ENCODE measurements around the gene CTIF. TPM values are rescaled to one million over a fixed set of nuclear protein-coding genes. Genes with fewer than 3 reads are reported as not detected.

Gene CTIF
- total and polyA plus RNA-seq, 4 experiments from 2014 or later = 5.2 to 6.5 TPM; not detected in 2

DNA sequence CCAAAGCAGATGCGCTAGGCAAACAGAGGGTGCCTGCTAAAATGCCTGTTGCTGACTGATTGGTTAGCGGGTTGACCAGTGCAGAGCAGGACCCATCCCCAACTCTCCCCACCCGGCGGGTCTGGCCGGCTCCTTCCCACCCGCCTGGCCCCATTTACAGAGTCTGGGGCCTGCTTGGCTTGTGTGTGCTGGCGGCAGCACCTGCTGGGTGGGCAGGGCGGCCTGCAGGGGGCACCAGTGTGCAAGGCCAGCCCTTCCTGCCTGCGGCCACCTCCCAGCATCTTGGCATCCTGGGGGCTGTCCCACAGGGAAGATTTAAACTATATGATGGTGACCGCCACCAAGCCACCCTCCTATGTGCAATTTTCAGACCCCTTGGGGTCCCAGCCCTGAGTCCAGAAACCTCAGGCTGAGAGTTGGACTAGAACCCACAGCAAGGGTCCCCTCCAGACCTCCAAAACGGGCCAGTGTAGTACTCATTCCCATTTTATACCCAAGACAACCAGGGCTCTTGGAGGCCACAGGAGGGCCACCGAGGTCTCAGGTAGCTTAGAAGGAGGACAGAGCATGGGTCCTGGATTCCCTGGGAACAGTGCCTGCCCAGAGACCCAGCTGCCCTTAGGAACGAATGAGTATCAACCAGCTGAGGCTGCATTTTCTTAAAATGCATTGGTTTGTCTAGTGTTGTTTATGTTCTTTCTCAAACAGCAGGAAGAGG lies 238.4 kb downstream of the CTIF start:
- peak; percentile 64 to 75 (median 70) for DNase-seq
- Mint-ChIP-seq H3K4me3 (no peak overlapping the region), H3K27me3 (no peaks in the 10 kb centered on the region), H3K27ac (peak overlapping the region in 1 of 7 donors; percentile 74), H3K4me1 (peaks cover 4 to 18% (median 5%) of the 10 kb centered on the region in 4 donors), H3K36me3 (peaks cover 0 to 4% of the 10 kb centered on the region in 2 donors), H3K9me3 (peaks cover 0 to 2% (median 0%) of the 10 kb centered on the region in 8 donors)
- ChIA-PET CTCF (ENCODE audit: partially characterized antibody) (interaction anchor here (0.6 to 8.1 kb wide), 30 partner anchors 10 to 670 kb away, joined by 3 to 127 read pairs (median 5); no protein-coding TSS in a partner anchor), POLR2A (ENCODE audit: partially characterized antibody) (interaction anchor here (0.9 to 2.3 kb wide), 6 partner anchors 17 to 175 kb away, joined by 3 to 8 read pairs (median 5); no protein-coding TSS in a partner anchor)
- Histone ChIP-seq H3K9me3 (ENCODE audit: control insufficient read depth in 1 of 2, low read length in 2 of 2) (no peaks in the 10 kb centered on the region), H3K4me1 (ENCODE audit: insufficient read depth, low read length) (peaks cover 10% of the 10 kb centered on the region), H3K4me3 (ENCODE audit: low read length in 2 of 2) (no peak overlapping the region), H3K36me3 (ENCODE audit: insufficient read depth, low read length) (no peaks in the 10 kb centered on the region), H3K27ac (ENCODE audit: low read depth, low read length) (no peak overlapping the region), H3K27me3 (ENCODE audit: insufficient read depth, low read length) (no peaks in the 10 kb centered on the region)
- intact Hi-C loops (cut with micrococcal nuclease) = loop anchor here (1.0 to 5.0 kb wide), 10 partner anchors 65 to 671 kb away; no protein-coding TSS in a partner anchor

DNA sequence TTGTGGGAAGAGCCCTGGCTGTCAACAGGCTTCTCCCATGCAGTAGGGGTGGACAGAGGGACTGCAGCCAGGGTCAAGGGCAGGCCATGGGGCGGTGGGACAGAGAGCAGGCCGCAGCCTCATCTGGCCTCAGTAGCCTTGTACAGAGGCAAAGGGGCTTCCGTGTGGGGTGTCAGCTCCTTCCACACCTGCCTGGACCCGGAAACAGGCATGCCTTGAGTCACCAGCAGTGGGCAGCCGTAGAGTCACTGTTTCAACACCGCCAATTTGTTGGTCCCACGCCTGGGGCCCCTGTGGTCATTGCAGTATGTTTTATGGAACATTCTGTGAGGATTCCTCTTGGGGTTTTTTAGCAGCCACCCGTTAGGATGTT lies 238.9 kb downstream of the CTIF start:
- Histone ChIP-seq H3K9me3 (ENCODE audit: control insufficient read depth in 1 of 2, low read length in 2 of 2) (no peaks in the 10 kb centered on the region), H3K36me3 (ENCODE audit: insufficient read depth, low read length) (no peaks in the 10 kb centered on the region), H3K4me1 (ENCODE audit: insufficient read depth, low read length) (peaks cover 10% of the 10 kb centered on the region), H3K27me3 (ENCODE audit: insufficient read depth, low read length) (no peaks in the 10 kb centered on the region), H3K27ac (ENCODE audit: low read depth, low read length) (no peak overlapping the region), H3K4me3 (ENCODE audit: low read length in 2 of 2) (no peak overlapping the region)
- H3K4me1 Mint-ChIP-seq = peaks cover 4 to 18% (median 5%) of the 10 kb centered on the region in 4 donors
- H3K9me3 Mint-ChIP-seq = no peaks in the 10 kb centered on the region
- POLR2A ChIA-PET (ENCODE audit: partially characterized antibody) = interaction anchor here (0.5 to 2.3 kb wide), 7 partner anchors 16 to 175 kb away, joined by 3 to 8 read pairs (median 4); no protein-coding TSS in a partner anchor
- H3K36me3 Mint-ChIP-seq = peaks cover 0 to 1% of the 10 kb centered on the region in 2 donors
- intact Hi-C loops (cut with micrococcal nuclease) = loop anchor here (1.0 to 5.0 kb wide), 10 partner anchors 65 to 671 kb away; no protein-coding TSS in a partner anchor
- H3K4me3 Mint-ChIP-seq = no peak overlapping the region
- peak overlapping the region in 1 of 7 donors; percentile 74 for H3K27ac Mint-ChIP-seq
- DNase-seq = no peak
- CTCF ChIA-PET (ENCODE audit: partially characterized antibody) = interaction anchor here (0.7 to 8.1 kb wide), 25 partner anchors 11 to 669 kb away, joined by 3 to 127 read pairs (median 5); no protein-coding TSS in a partner anchor
- H3K27me3 Mint-ChIP-seq = no peaks in the 10 kb centered on the region

DNA sequence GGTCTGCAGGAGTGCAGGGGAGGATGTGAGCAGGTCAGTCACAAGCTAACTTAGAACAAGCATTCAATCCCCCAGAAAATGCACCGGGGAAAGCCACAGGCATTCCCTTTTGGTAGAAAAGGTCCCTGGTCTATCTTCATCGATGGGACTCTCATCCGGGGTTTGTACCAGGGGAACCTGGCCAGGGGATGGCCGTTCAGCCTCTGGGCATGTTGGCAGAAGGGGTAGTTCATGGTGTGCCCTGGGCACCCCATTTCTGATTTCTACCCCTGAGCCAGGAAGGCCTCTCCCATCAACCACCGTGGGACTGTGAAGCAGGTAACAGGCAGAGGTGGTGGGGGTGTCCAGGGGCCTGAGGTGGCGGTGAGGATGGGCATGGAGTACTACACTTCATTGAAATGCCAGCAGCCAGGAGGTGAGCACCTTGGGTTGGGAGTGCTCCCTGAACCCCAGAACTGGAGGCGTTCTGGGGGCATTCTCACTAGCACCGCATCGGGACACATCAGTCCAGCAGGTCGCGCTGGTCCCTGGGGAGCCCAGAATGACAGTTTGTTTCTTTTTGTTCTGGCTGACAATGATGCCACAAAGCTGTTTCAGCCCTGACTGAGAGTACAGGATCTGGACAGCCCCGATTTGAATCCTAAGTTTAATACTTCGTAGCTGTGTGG lies 239.6 kb downstream of the CTIF start:
- intact Hi-C loops (cut with micrococcal nuclease) = loop anchor here (5.0 kb wide), 1 partner anchor 194 kb away; no protein-coding TSS in a partner anchor
- no peak overlapping the region for H3K27ac ChIP-seq (ENCODE audit: low read depth, low read length)
- CTCF ChIA-PET (ENCODE audit: partially characterized antibody) = interaction anchor here (1.0 to 8.1 kb wide), 20 partner anchors 9 to 669 kb away, joined by 3 to 127 read pairs (median 4); no protein-coding TSS in a partner anchor
- H3K9me3 Mint-ChIP-seq = no peaks in the 10 kb centered on the region
- peaks cover 10% of the 10 kb centered on the region for H3K4me1 ChIP-seq (ENCODE audit: insufficient read depth, low read length)
- H3K36me3 ChIP-seq (ENCODE audit: insufficient read depth, low read length) = no peaks in the 10 kb centered on the region
- POLR2A ChIA-PET (ENCODE audit: partially characterized antibody) = interaction anchor here (0.6 to 2.3 kb wide), 5 partner anchors 13 to 177 kb away, joined by 3 to 8 read pairs (median 6); no protein-coding TSS in a partner anchor
- DNase-seq = no peak
- no peaks in the 10 kb centered on the region for H3K36me3 Mint-ChIP-seq
- H3K4me3 ChIP-seq (ENCODE audit: low read length in 2 of 2) = no peak overlapping the region
- H3K27me3 ChIP-seq (ENCODE audit: insufficient read depth, low read length) = no peaks in the 10 kb centered on the region
- peaks cover 4 to 18% (median 5%) of the 10 kb centered on the region in 4 donors for H3K4me1 Mint-ChIP-seq
- no peak overlapping the region for H3K27ac Mint-ChIP-seq
- no peaks in the 10 kb centered on the region for H3K9me3 ChIP-seq (ENCODE audit: control insufficient read depth in 1 of 2, low read length in 2 of 2)
- H3K4me3 Mint-ChIP-seq = no peak overlapping the region
- no peaks in the 10 kb centered on the region for H3K27me3 Mint-ChIP-seq

DNA sequence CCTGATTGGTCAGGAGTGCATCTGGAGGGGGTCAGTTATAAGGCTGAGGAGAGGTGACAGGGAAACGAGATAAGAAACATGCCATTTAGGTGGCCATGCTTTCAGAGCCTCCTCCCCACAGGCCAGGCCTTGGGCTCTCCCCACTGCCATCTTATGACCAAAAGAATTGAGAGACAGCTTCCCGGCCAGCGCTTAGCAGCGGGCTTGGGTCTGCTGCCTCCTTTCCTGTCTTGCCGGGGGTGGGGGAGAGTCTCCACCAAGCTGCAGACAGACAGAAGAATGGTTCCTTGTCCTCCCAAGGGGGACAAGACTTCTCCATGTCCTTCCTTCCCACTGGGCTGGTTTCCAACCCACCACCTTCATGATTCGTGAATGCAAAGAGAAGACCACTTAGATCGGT lies 240.6 kb downstream of the CTIF start:
- H3K4me3 Mint-ChIP-seq = no peak overlapping the region
- intact Hi-C loops (cut with micrococcal nuclease) = loop anchor here (5.0 kb wide), 1 partner anchor 193 kb away; no protein-coding TSS in a partner anchor
- H3K27ac Mint-ChIP-seq = peak overlapping the region in 2 of 7 donors; percentile 56 to 70
- ChIA-PET POLR2A (ENCODE audit: partially characterized antibody) (interaction anchor here (0.8 kb wide), 1 partner anchor 176 kb away, joined by 3 read pairs; no protein-coding TSS in a partner anchor), CTCF (ENCODE audit: partially characterized antibody) (interaction anchor here (0.6 to 8.1 kb wide), 4 partner anchors 8 to 135 kb away, joined by 3 to 127 read pairs (median 4); no protein-coding TSS in a partner anchor)
- Histone ChIP-seq H3K4me1 (ENCODE audit: insufficient read depth, low read length) (peaks cover 15% of the 10 kb centered on the region), H3K4me3 (ENCODE audit: low read length in 2 of 2) (no peak overlapping the region), H3K36me3 (ENCODE audit: insufficient read depth, low read length) (no peaks in the 10 kb centered on the region), H3K27me3 (ENCODE audit: insufficient read depth, low read length) (no peaks in the 10 kb centered on the region), H3K27ac (ENCODE audit: low read depth, low read length) (no peak overlapping the region), H3K9me3 (ENCODE audit: control insufficient read depth in 1 of 2, low read length in 2 of 2) (no peaks in the 10 kb centered on the region)
- H3K9me3 Mint-ChIP-seq = no peaks in the 10 kb centered on the region
- DNase-seq = no peak
- H3K36me3 Mint-ChIP-seq = no peaks in the 10 kb centered on the region
- H3K27me3 Mint-ChIP-seq = no peaks in the 10 kb centered on the region
- peaks cover 7 to 24% (median 10%) of the 10 kb centered on the region in 4 donors for H3K4me1 Mint-ChIP-seq

DNA sequence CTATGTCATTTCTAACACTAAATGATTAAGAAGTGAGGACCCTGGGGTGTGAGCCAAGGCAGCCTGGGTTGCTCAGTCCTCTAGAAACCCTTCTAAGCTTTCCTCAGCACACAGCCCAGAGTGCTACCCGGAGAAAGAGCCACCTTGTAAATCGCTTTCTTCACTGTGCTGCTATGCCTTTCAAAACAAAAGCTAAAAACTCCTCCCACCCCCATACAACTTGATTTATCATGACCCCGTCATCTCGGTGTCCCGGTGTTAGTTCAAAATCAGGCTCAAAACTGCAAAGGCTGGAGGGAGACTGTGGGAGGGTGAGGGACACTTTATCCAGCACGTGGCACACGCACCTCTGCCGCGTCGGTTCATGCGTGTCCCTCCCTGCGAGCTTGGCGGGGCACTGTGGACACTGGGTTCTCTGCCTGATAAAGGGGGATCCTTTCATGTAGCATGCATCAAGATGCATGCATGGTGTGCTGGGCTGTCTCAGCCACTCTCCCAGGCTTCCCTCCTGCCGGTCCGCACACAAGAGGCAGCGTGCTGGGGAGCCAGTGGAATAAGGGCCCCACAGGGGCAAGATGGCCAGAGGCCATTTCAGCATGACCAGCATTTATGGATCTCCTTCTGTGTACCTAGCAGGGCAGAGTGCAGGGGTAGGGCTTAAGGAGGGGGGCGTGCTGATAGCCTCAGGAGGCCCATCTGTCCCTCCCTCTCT lies 241.5 kb downstream of the CTIF start:
- Histone ChIP-seq H3K27me3 (ENCODE audit: insufficient read depth, low read length) (no peaks in the 10 kb centered on the region), H3K27ac (ENCODE audit: low read depth, low read length) (no peak overlapping the region), H3K4me3 (ENCODE audit: low read length in 2 of 2) (no peak overlapping the region), H3K4me1 (ENCODE audit: insufficient read depth, low read length) (peaks cover 24% of the 10 kb centered on the region), H3K9me3 (ENCODE audit: control insufficient read depth in 1 of 2, low read length in 2 of 2) (no peaks in the 10 kb centered on the region), H3K36me3 (ENCODE audit: insufficient read depth, low read length) (no peaks in the 10 kb centered on the region)
- H3K4me1 Mint-ChIP-seq = peaks cover 15 to 33% (median 18%) of the 10 kb centered on the region in 4 donors
- no peaks in the 10 kb centered on the region for H3K27me3 Mint-ChIP-seq
- intact Hi-C loops (cut with micrococcal nuclease) = no loop called here
- peak overlapping the region in 1 of 8 donors; percentile 15 for H3K4me3 Mint-ChIP-seq
- no peak for DNase-seq
- no peaks in the 10 kb centered on the region for H3K9me3 Mint-ChIP-seq
- ChIA-PET CTCF (ENCODE audit: partially characterized antibody) (interaction anchor here (1.7 to 8.1 kb wide), 2 partner anchors 11 to 134 kb away, joined by 3 to 127 read pairs; no protein-coding TSS in a partner anchor), POLR2A (ENCODE audit: partially characterized antibody) (no interaction called here)
- H3K27ac Mint-ChIP-seq = peak overlapping the region in 3 of 7 donors; percentile 20 to 42 (median 36)
- no peaks in the 10 kb centered on the region for H3K36me3 Mint-ChIP-seq

DNA sequence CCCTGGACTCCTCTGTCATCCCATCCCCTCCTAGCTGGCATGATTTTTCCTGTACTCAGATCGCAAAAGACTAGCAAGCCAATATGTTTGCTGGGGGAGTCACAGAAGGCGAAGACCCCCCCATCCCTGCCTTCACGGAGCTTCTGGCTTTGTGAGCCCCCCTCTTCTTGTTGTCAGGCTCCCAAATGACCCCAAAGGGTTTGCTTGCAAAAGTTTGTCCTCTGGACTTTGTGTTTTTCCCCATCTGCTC lies 242.0 kb downstream of the CTIF start:
- H3K4me1 Mint-ChIP-seq = peaks cover 15 to 33% (median 21%) of the 10 kb centered on the region in 4 donors
- Histone ChIP-seq H3K27ac (ENCODE audit: low read depth, low read length) (no peak overlapping the region), H3K36me3 (ENCODE audit: insufficient read depth, low read length) (no peaks in the 10 kb centered on the region), H3K4me1 (ENCODE audit: insufficient read depth, low read length) (peaks cover 29% of the 10 kb centered on the region), H3K9me3 (ENCODE audit: control insufficient read depth in 1 of 2, low read length in 2 of 2) (no peaks in the 10 kb centered on the region), H3K4me3 (ENCODE audit: low read length in 2 of 2) (no peak overlapping the region), H3K27me3 (ENCODE audit: insufficient read depth, low read length) (no peaks in the 10 kb centered on the region)
- ChIA-PET CTCF (ENCODE audit: partially characterized antibody) (interaction anchor here (8.1 kb wide), 1 partner anchor 134 kb away, joined by 127 read pairs; no protein-coding TSS in a partner anchor), POLR2A (ENCODE audit: partially characterized antibody) (no interaction called here)
- H3K9me3 Mint-ChIP-seq = no peaks in the 10 kb centered on the region
- no peak for DNase-seq
- H3K4me3 Mint-ChIP-seq = no peak overlapping the region
- intact Hi-C loops (cut with micrococcal nuclease) = no loop called here
- H3K27ac Mint-ChIP-seq = peak overlapping the region in 1 of 7 donors; percentile 42
- H3K36me3 Mint-ChIP-seq = no peaks in the 10 kb centered on the region
- no peaks in the 10 kb centered on the region for H3K27me3 Mint-ChIP-seq

Data from CD4-positive, alpha-beta memory T cell (primary cell).